ENCODE data around the gene CASP9. TPM values are rescaled to one million over a fixed set of nuclear protein-coding genes. Genes with fewer than 3 reads are reported as not detected.
A peak's percentile ranks its signal among the peaks of the same experiment; 100 is the strongest.

CASP9 gene
- total RNA-seq, 1 experiment from 2014 or later = 15.9 TPM

GRCh38 chr1:15526490-15527339, 2.7 kb upstream of the CASP9 start, which contains the start of gene DNAJC16:
TSS of gene DNAJC16 (plus strand) at chr1:15526848. CDS start at chr1:15529106, 2,258 bp downstream.
- Histone ChIP-seq H2BK15ac (ENCODE audit: low read depth, low read length) (no peak within 1 kb of the TSS), H2AFZ (ENCODE audit: low read length) (no peak within 1 kb of the TSS), H3K4ac (ENCODE audit: low read depth, low read length) (no peak within 1 kb of the TSS), H3K27ac (ENCODE audit: insufficient read length, low read depth, low read length) (no peak within 1 kb of the TSS), H3K56ac (ENCODE audit: insufficient read length, low read depth, low read length) (no peak within 1 kb of the TSS), H3K79me2 (ENCODE audit: insufficient read depth, low read length) (no peaks in the 10 kb centered on the region), H2BK12ac (ENCODE audit: insufficient read length, low read depth, low read length) (no peak within 1 kb of the TSS), H3K79me1 (ENCODE audit: insufficient read depth, low read depth, low read length, poor library complexity, severe bottlenecking) (no peaks in the 10 kb centered on the region), H3K27me3 (ENCODE audit: insufficient read depth, low read length) (no peaks in the 10 kb centered on the region), H2BK5ac (ENCODE audit: insufficient read length, low read length) (no peak within 1 kb of the TSS), H3T11ph (ENCODE audit: low read length) (no peak within 1 kb of the TSS), H3K23me2 (ENCODE audit: insufficient read length, low read depth, low read length, poor library complexity, severe bottlenecking) (peaks cover 8% of the 10 kb centered on the region), H2BK20ac (ENCODE audit: low read depth, low read length, poor library complexity, severe bottlenecking) (no peak within 1 kb of the TSS), H2BK120ac (ENCODE audit: low read depth, low read length, poor library complexity, severe bottlenecking) (no peak within 1 kb of the TSS), H3K9ac (ENCODE audit: extremely low read depth, insufficient read length, low read length) (peak within 1 kb of the TSS; percentile 49), H3K4me1 (ENCODE audit: insufficient read depth, low read length) (peaks cover 3% of the 10 kb centered on the region; the same call in 1 of the 2 replicates), H2AK5ac (ENCODE audit: insufficient read length, low read length) (no peak within 1 kb of the TSS), H3K23ac (ENCODE audit: insufficient read length, low read depth, low read length) (no peak within 1 kb of the TSS), H4K8ac (replicated peaks; ENCODE audit: insufficient read length, low read depth, low read length) (no peak within 1 kb of the TSS), H3K18ac (ENCODE audit: insufficient read length, low read depth, low read length) (peak within 1 kb of the TSS; percentile 23), H4K5ac (ENCODE audit: insufficient read length, low read depth, low read length) (no peak within 1 kb of the TSS), H4K91ac (ENCODE audit: insufficient read length, low read depth, low read length) (no peak within 1 kb of the TSS), H3K14ac (ENCODE audit: insufficient read depth, low read length) (no peak within 1 kb of the TSS), H3K9me3 (ENCODE audit: control insufficient read depth, low read depth, low read length) (no peaks in the 10 kb centered on the region), H3K4me2 (ENCODE audit: insufficient read depth, insufficient read length, low read length) (peak within 1 kb of the TSS; percentile 86), H4K20me1 (ENCODE audit: control insufficient read depth, insufficient read depth, insufficient read length) (no peaks in the 10 kb centered on the region)
- Mint-ChIP-seq H3K27ac (peak within 1 kb of the TSS; percentile 38 to 74 (median 66); a peak in 6 of 7 replicates), H3K9me3 (no peaks in the 10 kb centered on the region), H3K4me1 (peaks cover 28 to 37% of the 10 kb centered on the region in 2 experiments), H3K4me3 (peak within 1 kb of the TSS; percentile 92 to 95), H3K27me3 (ENCODE audit: low read depth) (no peaks in the 10 kb centered on the region), H3K36me3 (ENCODE audit: insufficient read depth in 1 of 3, low read depth in 3 of 3) (peaks cover 0 to 13% (median 10%) of the 10 kb centered on the region in 3 experiments; a peak in 5 of 7 replicates)
- TF ChIP-seq, protein P1, sequence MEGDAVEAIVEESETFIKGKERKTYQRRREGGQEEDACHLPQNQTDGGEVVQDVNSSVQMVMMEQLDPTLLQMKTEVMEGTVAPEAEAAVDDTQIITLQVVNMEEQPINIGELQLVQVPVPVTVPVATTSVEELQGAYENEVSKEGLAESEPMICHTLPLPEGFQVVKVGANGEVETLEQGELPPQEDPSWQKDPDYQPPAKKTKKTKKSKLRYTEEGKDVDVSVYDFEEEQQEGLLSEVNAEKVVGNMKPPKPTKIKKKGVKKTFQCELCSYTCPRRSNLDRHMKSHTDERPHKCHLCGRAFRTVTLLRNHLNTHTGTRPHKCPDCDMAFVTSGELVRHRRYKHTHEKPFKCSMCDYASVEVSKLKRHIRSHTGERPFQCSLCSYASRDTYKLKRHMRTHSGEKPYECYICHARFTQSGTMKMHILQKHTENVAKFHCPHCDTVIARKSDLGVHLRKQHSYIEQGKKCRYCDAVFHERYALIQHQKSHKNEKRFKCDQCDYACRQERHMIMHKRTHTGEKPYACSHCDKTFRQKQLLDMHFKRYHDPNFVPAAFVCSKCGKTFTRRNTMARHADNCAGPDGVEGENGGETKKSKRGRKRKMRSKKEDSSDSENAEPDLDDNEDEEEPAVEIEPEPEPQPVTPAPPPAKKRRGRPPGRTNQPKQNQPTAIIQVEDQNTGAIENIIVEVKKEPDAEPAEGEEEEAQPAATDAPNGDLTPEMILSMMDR (conservative IDR thresholded peaks at IDR 0.05) = peak; percentile 18; the same call in 2 of the 3 replicates
- DNase-seq = peak; percentile 100
- WGBS (ENCODE audit: extremely low coverage, insufficient read length, low lambda C conversion rate) = no CpG with 5 or more reads among the region's 65 CpGs
